SK-N-SH (cell line): ENCODE measurements around the gene RCAN3.

ENCODE experiments used
- CTCF ChIP-seq: fragments of 200-600 bp; sonication (generic); IDR thresholded peaks from 2 replicates; pipeline ENCODE4 v1.6.1; 2017; ENCODE audit warnings: antibody characterized with exemption, mild to moderate bottlenecking, moderate library complexity
- EZH2phosphoT487 ChIP-seq: fragments of 200-600 bp; sonication (generic); IDR thresholded peaks from 2 replicates; pipeline ENCODE4 v1.6.1; 2017; ENCODE audit warnings: low read depth, mixed run types, mild to moderate bottlenecking, antibody characterized with exemption, moderate library complexity, borderline replicate concordance
- TF ChIP-seq, protein P1 (sequence below): fragments of 150-350 bp; IDR thresholded peaks from 2 replicates; pipeline ENCODE4 v1.6.1; 2017; ENCODE audit warnings: antibody characterized with exemption, low read length, low read depth, borderline replicate concordance

GRCh38 chr1:24567792-24568388 is 65.3 kb downstream of the RCAN3 start:
- TF ChIP-seq CTCF (no peak), EZH2phosphoT487 (no peak)
- TF ChIP-seq, protein P1, sequence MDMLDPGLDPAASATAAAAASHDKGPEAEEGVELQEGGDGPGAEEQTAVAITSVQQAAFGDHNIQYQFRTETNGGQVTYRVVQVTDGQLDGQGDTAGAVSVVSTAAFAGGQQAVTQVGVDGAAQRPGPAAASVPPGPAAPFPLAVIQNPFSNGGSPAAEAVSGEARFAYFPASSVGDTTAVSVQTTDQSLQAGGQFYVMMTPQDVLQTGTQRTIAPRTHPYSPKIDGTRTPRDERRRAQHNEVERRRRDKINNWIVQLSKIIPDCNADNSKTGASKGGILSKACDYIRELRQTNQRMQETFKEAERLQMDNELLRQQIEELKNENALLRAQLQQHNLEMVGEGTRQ: no peak
